Left ventricle myocardium superior (tissue), 1 donor: ENCODE results near the gene TRIM71. TPM values are rescaled to one million over a fixed set of nuclear protein-coding genes. Genes with fewer than 3 reads are reported as not detected.
"Not testable (repeated sequence)": the region's sequence is repeated elsewhere in the genome, so short reads cannot be mapped to it uniquely, and the experiment has no call there.

Source experiments
- ATAC-seq: fragments of 200-7000 bp; cut with Tn5 transposase; one replicate; pipeline ENCODE4 v1.9.1; 2020; ENCODE audit warnings: mild to moderate bottlenecking, moderate library complexity
- DNase-seq: peaks from one replicate; pipeline ENCODE4 v3.0.0-alpha.2; 2020
- intact Hi-C: fragments of 100-400 bp; cut with micrococcal nuclease; formaldehyde crosslinking; loops from one replicate; pipeline ENCODE4 v1.11.0; 2022
- total RNA-seq: library from RNA; stranded (reverse); fragmentation: NEBNext Ultra II Directional; extraction: Animal tissue kit (Norgen Biotek cat#: 25700); gene quantifications from one replicate; pipeline ENCODE4 v1.2.1, GENCODE V29; 2021
- donor health status: DM: no; HTN: yes; CAD: no; lungs with severe emphysema.

TRIM71 gene
- total RNA-seq, 1 donor from 2014 or later = not detected

GRCh38 chr3:32818229-32818969 lies 602 bp downstream of the TRIM71 start:
- DNase-seq (no peak), ATAC-seq (no peak)
- intact Hi-C loops = no loop called here

- no peak for DNase-seq
- no peak for ATAC-seq
- intact Hi-C loops = no loop called here
Measured at GRCh38 chr3:32818970-32819511, 1.2 kb downstream of the TRIM71 start.

- DNase-seq = no peak
- ATAC-seq = no peak
- intact Hi-C loops = no loop called here
Measured at GRCh38 chr3:32819551-32820348, 2.0 kb downstream of the TRIM71 start.

- intact Hi-C loops = no loop called here
- no peak for ATAC-seq
- no peak for DNase-seq
Measured at GRCh38 chr3:32820430-32820829, 2.6 kb downstream of the TRIM71 start.

- DNase-seq = no peak
- intact Hi-C loops = no loop called here
- ATAC-seq = no peak
Measured at GRCh38 chr3:32820971-32821685, 3.3 kb downstream of the TRIM71 start.

GRCh38 chr3:32821686-32822296 lies 4.0 kb downstream of the TRIM71 start:
- DNase-seq (peak; percentile 31), ATAC-seq (peak; percentile 65)
- intact Hi-C loops = no loop called here

GRCh38 chr3:32822609-32823498 lies 5.1 kb downstream of the TRIM71 start:
- DNase-seq (no peak), ATAC-seq (no peak)
- intact Hi-C loops = no loop called here

- intact Hi-C loops, DNase-seq, ATAC-seq: not testable (repeated sequence)
Measured at GRCh38 chr3:32823641-32824184, 5.9 kb downstream of the TRIM71 start.

- intact Hi-C loops = no loop called here
- ATAC-seq (no peak), DNase-seq (no peak)
Measured at GRCh38 chr3:32825601-32826375, 8.0 kb downstream of the TRIM71 start.

GRCh38 chr3:32831062-32831461 lies 13.3 kb downstream of the TRIM71 start:
- intact Hi-C loops = no loop called here
- no peak for ATAC-seq
- no peak for DNase-seq

GRCh38 chr3:32831791-32832190 lies 14.0 kb downstream of the TRIM71 start:
- DNase-seq (no peak), ATAC-seq (no peak)
- intact Hi-C loops = no loop called here

GRCh38 chr3:32832193-32832592 lies 14.4 kb downstream of the TRIM71 start:
- DNase-seq (no peak), ATAC-seq (no peak)
- intact Hi-C loops = no loop called here

GRCh38 chr3:32835049-32835371 lies 17.2 kb downstream of the TRIM71 start:
- no peak for DNase-seq
- intact Hi-C loops = no loop called here
- no peak for ATAC-seq

- ATAC-seq (no peak), DNase-seq (no peak)
- intact Hi-C loops = no loop called here
Measured at GRCh38 chr3:32835961-32836360, 18.2 kb downstream of the TRIM71 start.

- intact Hi-C loops = no loop called here
- no peak for ATAC-seq
- no peak for DNase-seq
Measured at GRCh38 chr3:32836601-32837000, 18.8 kb downstream of the TRIM71 start.

GRCh38 chr3:32837366-32837765 lies 19.6 kb downstream of the TRIM71 start:
- ATAC-seq (no peak), DNase-seq (no peak)
- intact Hi-C loops = no loop called here

- intact Hi-C loops = no loop called here
- ATAC-seq = no peak
- DNase-seq = no peak
Measured at GRCh38 chr3:32837789-32838188, 20.0 kb downstream of the TRIM71 start.

- no peak for ATAC-seq
- DNase-seq = no peak
- intact Hi-C loops = no loop called here
Measured at GRCh38 chr3:32839714-32840085, 21.9 kb downstream of the TRIM71 start.
